ENCODE measurements around the gene ADARB1. TPM values are rescaled to one million over a fixed set of nuclear protein-coding genes. Genes with fewer than 3 reads are reported as not detected.

Gene ADARB1
- total RNA-seq, 5 donors from 2014 or later (not counting 1 experiment from before 2014, with no cell fraction given) = 39.7 to 50.3 (median 44.5) TPM

GRCh38 chr21:45029298-45029947 is 45.0 kb upstream of the ADARB1 start:
- CTCF ChIA-PET = no interaction called here
- no peak overlapping the region for H3K4me3 ChIP-seq (ENCODE audit: control insufficient read depth in 1 of 2, extremely low read depth in 1 of 2, low read length in 1 of 2)
- H3K36me3 ChIP-seq (ENCODE audit: control insufficient read depth in 2 of 2, extremely low read depth in 1 of 2, insufficient read depth in 1 of 2, low read length in 1 of 2) = no peaks in the 10 kb centered on the region
- ATAC-seq (replicated peaks in 1 of 4) (no peak), DNase-seq (peak in 1 of 35 experiments; percentile 19)
- no peak overlapping the region for H3K27ac ChIP-seq (ENCODE audit: low read length)
- H3K9me3 Mint-ChIP-seq = no peaks in the 10 kb centered on the region
- no peak overlapping the region for H3K4me3 Mint-ChIP-seq
- H3K27me3 Mint-ChIP-seq = peaks cover 4 to 20% of the 10 kb centered on the region in 2 donors
- H3K4me1 ChIP-seq (ENCODE audit: control insufficient read depth in 1 of 2, extremely low read depth in 1 of 2, insufficient read depth in 2 of 2, low read length in 2 of 2) = no peaks in the 10 kb centered on the region
- H3K4me1 Mint-ChIP-seq = peaks cover 0 to 5% (median 0%) of the 10 kb centered on the region in 3 donors
- no peak overlapping the region for H3K27ac Mint-ChIP-seq
- peaks cover 0 to 34% of the 10 kb centered on the region in 2 experiments for H3K27me3 ChIP-seq (replicated peaks in 1 of 2; ENCODE audit: control insufficient read depth in 2 of 2, extremely low read depth in 1 of 2, insufficient read depth in 2 of 2, low read length in 1 of 2)
- 92% methylated on average over 12 of the region's 14 CpGs for WGBS (ENCODE audit: insufficient coverage)
- H3K36me3 Mint-ChIP-seq = no peaks in the 10 kb centered on the region
- H3K9me3 ChIP-seq = no peaks in the 10 kb centered on the region
- POLR2A ChIA-PET = no interaction called here

GRCh38 chr21:45029948-45030681 is 44.3 kb upstream of the ADARB1 start:
- Histone ChIP-seq H3K27ac (ENCODE audit: low read length) (no peak overlapping the region), H3K9me3 (no peaks in the 10 kb centered on the region), H3K27me3 (replicated peaks in 1 of 2; ENCODE audit: control insufficient read depth in 2 of 2, extremely low read depth in 1 of 2, insufficient read depth in 2 of 2, low read length in 1 of 2) (peaks cover 0 to 41% of the 10 kb centered on the region in 2 experiments), H3K4me1 (ENCODE audit: control insufficient read depth in 1 of 2, extremely low read depth in 1 of 2, insufficient read depth in 2 of 2, low read length in 2 of 2) (no peaks in the 10 kb centered on the region), H3K4me3 (ENCODE audit: control insufficient read depth in 1 of 2, extremely low read depth in 1 of 2, low read length in 1 of 2) (no peak overlapping the region), H3K36me3 (ENCODE audit: control insufficient read depth in 2 of 2, extremely low read depth in 1 of 2, insufficient read depth in 1 of 2, low read length in 1 of 2) (no peaks in the 10 kb centered on the region)
- 82% methylated on average over 19 of the region's 26 CpGs for WGBS (ENCODE audit: insufficient coverage)
- peaks cover 0 to 5% (median 0%) of the 10 kb centered on the region in 3 donors for H3K4me1 Mint-ChIP-seq
- POLR2A ChIA-PET = no interaction called here
- DNase-seq = peak in 1 of 35 experiments; percentile 13
- H3K36me3 Mint-ChIP-seq = no peaks in the 10 kb centered on the region
- no peak for ATAC-seq (replicated peaks in 1 of 4)
- CTCF ChIA-PET = interaction anchor here in 1 of 2 donors (0.6 kb wide), 1 partner anchor 100 kb away, joined by 3 read pairs; no protein-coding TSS in a partner anchor
- H3K9me3 Mint-ChIP-seq = no peaks in the 10 kb centered on the region
- H3K4me3 Mint-ChIP-seq = no peak overlapping the region
- no peak overlapping the region for H3K27ac Mint-ChIP-seq
- H3K27me3 Mint-ChIP-seq = peaks cover 4 to 20% of the 10 kb centered on the region in 2 donors

- ChIA-PET POLR2A (no interaction called here), CTCF (no interaction called here)
- ATAC-seq (replicated peaks in 1 of 4) (no peak), DNase-seq (no peak)
- Mint-ChIP-seq H3K4me3 (no peak overlapping the region), H3K4me1 (peaks cover 0 to 5% (median 0%) of the 10 kb centered on the region in 3 donors), H3K27me3 (peaks cover 4 to 22% of the 10 kb centered on the region in 2 donors), H3K9me3 (peaks cover 0 to 2% (median 0%) of the 10 kb centered on the region in 3 donors), H3K27ac (no peak overlapping the region), H3K36me3 (no peaks in the 10 kb centered on the region)
- no peak overlapping the region for H3K27ac ChIP-seq (ENCODE audit: low read length)
- WGBS (ENCODE audit: insufficient coverage) = 44% methylated on average over 15 of the region's 23 CpGs
- no peak overlapping the region for H3K4me3 ChIP-seq (ENCODE audit: control insufficient read depth in 1 of 2, extremely low read depth in 1 of 2, low read length in 1 of 2)
- H3K27me3 ChIP-seq (replicated peaks in 1 of 2; ENCODE audit: control insufficient read depth in 2 of 2, extremely low read depth in 1 of 2, insufficient read depth in 2 of 2, low read length in 1 of 2) = peaks cover 0 to 45% of the 10 kb centered on the region in 2 experiments
- no peaks in the 10 kb centered on the region for H3K4me1 ChIP-seq (ENCODE audit: control insufficient read depth in 1 of 2, extremely low read depth in 1 of 2, insufficient read depth in 2 of 2, low read length in 2 of 2)
- no peaks in the 10 kb centered on the region for H3K9me3 ChIP-seq
- no peaks in the 10 kb centered on the region for H3K36me3 ChIP-seq (ENCODE audit: control insufficient read depth in 2 of 2, extremely low read depth in 1 of 2, insufficient read depth in 1 of 2, low read length in 1 of 2)
Observed at GRCh38 chr21:45030682-45031570, 43.5 kb upstream of the ADARB1 start.

GRCh38 chr21:45031571-45032191 is 42.7 kb upstream of the ADARB1 start:
- no peak overlapping the region for H3K27ac ChIP-seq (ENCODE audit: low read length)
- ChIA-PET CTCF (no interaction called here), POLR2A (no interaction called here)
- Mint-ChIP-seq H3K36me3 (no peaks in the 10 kb centered on the region), H3K27me3 (peaks cover 4 to 19% of the 10 kb centered on the region in 2 donors), H3K9me3 (peaks cover 1 to 4% (median 3%) of the 10 kb centered on the region in 3 donors), H3K4me1 (peaks cover 0 to 5% (median 0%) of the 10 kb centered on the region in 3 donors), H3K4me3 (no peak overlapping the region), H3K27ac (no peak overlapping the region)
- ATAC-seq (replicated peaks in 1 of 4) (no peak), DNase-seq (no peak)
- H3K27me3 ChIP-seq (replicated peaks in 1 of 2; ENCODE audit: control insufficient read depth in 2 of 2, extremely low read depth in 1 of 2, insufficient read depth in 2 of 2, low read length in 1 of 2) = peaks cover 0 to 45% of the 10 kb centered on the region in 2 experiments
- H3K4me3 ChIP-seq (ENCODE audit: control insufficient read depth in 1 of 2, extremely low read depth in 1 of 2, low read length in 1 of 2) = no peak overlapping the region
- H3K4me1 ChIP-seq (ENCODE audit: control insufficient read depth in 1 of 2, extremely low read depth in 1 of 2, insufficient read depth in 2 of 2, low read length in 2 of 2) = no peaks in the 10 kb centered on the region
- 90% methylated on average over 17 of the region's 23 CpGs for WGBS (ENCODE audit: insufficient coverage)
- H3K36me3 ChIP-seq (ENCODE audit: control insufficient read depth in 2 of 2, extremely low read depth in 1 of 2, insufficient read depth in 1 of 2, low read length in 1 of 2) = no peaks in the 10 kb centered on the region
- peaks cover 2% of the 10 kb centered on the region for H3K9me3 ChIP-seq

GRCh38 chr21:45032332-45032731 is 42.0 kb upstream of the ADARB1 start:
- ChIA-PET CTCF (no interaction called here), POLR2A (no interaction called here)
- Mint-ChIP-seq H3K4me3 (no peak overlapping the region), H3K4me1 (peaks cover 0 to 5% (median 0%) of the 10 kb centered on the region in 3 donors), H3K9me3 (peaks cover 3 to 8% (median 6%) of the 10 kb centered on the region in 3 donors), H3K36me3 (no peaks in the 10 kb centered on the region), H3K27me3 (peaks cover 4 to 19% of the 10 kb centered on the region in 2 donors), H3K27ac (no peak overlapping the region)
- WGBS (ENCODE audit: insufficient coverage) = 86% methylated on average over 21 of the region's 21 CpGs
- H3K4me3 ChIP-seq (ENCODE audit: control insufficient read depth in 1 of 2, extremely low read depth in 1 of 2, low read length in 1 of 2) = no peak overlapping the region
- no peak overlapping the region for H3K27ac ChIP-seq (ENCODE audit: low read length)
- peaks cover 0 to 45% of the 10 kb centered on the region in 2 experiments for H3K27me3 ChIP-seq (replicated peaks in 1 of 2; ENCODE audit: control insufficient read depth in 2 of 2, extremely low read depth in 1 of 2, insufficient read depth in 2 of 2, low read length in 1 of 2)
- peaks cover 2% of the 10 kb centered on the region for H3K9me3 ChIP-seq
- no peaks in the 10 kb centered on the region for H3K36me3 ChIP-seq (ENCODE audit: control insufficient read depth in 2 of 2, extremely low read depth in 1 of 2, insufficient read depth in 1 of 2, low read length in 1 of 2)
- DNase-seq = no peak
- no peak for ATAC-seq (replicated peaks in 1 of 4)
- H3K4me1 ChIP-seq (ENCODE audit: control insufficient read depth in 1 of 2, extremely low read depth in 1 of 2, insufficient read depth in 2 of 2, low read length in 2 of 2) = no peaks in the 10 kb centered on the region

Measured in T-cell (primary cell).